Epithelial cell of prostate (primary cell): ENCODE data around the gene LY86.
"Not testable (repeated sequence)": the region's sequence is repeated elsewhere in the genome, so short reads cannot be mapped to it uniquely, and the experiment has no call there.

Experiments used
- DNase-seq: peaks from one replicate; pipeline ENCODE4 v3.0.0-alpha.2; 2011; ENCODE audit warnings: low read depth, low spot score
- H3K27ac ChIP-seq: fragments of 450-650 bp; 2 replicates; pipeline ENCODE4 v1.5.1; 2017; ENCODE audit warnings: mild to moderate bottlenecking

LY86 gene

GRCh38 chr6:6593867-6594468 lies 5.4 kb downstream of the LY86 start:
- H3K27ac ChIP-seq, result no peak overlapping the region
- no peak for DNase-seq

GRCh38 chr6:6595025-6595424 lies 6.5 kb downstream of the LY86 start:
- no peak for DNase-seq

DNA sequence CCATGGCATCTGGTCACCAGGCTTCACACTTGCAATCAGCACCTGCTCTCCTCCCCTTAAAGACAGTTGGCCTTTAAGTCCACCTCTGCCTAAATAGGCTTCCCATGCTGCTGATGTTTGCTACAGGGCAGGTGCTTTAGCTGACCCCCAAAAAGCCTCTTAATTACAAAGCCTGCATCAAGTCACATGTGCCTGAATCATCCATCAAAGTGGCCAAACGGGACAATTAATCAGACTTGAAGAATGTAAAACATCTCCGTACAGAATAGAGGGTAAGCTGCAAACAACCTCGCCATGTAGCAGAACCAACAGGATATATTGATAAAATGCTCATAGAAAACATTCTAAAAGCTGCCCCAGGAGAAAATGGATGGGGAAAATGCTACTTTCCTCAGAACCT lies 7.4 kb downstream of the LY86 start:
- no peak overlapping the region for H3K27ac ChIP-seq

More at GRCh38 chr6:6595025-6595424, 6.5 kb downstream of the LY86 start:
- no peak overlapping the region for H3K27ac ChIP-seq

DNA sequence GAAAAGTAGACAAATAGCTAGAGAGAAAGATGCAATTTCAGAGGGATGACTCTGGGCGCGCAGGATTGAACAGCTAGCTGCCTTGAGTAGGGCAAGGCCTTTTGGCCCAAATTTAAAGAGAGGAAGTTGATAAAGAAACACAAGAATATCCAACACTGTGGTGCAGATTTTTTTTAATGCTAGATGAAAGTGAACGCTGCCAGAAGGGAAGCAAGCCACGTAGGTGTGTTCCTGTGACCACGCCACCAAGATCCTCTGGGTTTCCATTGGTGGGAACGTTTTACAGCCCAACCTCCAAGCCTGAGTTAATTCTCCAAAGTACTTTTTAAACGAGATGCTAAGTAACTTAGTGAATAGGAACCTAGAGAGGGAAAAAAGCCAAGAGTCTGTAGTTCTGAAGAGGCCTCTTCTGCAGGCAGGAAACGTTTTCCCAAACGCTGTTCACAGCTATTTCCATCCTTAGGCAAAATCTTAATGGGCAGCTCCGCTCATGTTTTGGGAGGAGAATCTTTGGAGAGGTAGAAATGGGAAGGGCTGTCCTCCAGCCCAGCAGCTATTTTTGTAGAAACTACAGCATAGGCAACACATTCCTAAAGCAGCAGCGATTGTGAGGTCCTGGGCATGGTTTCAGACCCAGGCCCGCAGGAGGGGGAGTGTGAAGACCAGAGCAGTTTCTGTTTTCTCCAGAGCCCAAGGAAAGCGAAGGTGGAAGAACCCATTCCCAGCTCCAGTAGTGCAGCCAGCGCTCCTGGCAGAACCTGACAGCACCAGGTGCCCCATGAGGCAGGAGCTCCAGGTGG lies 8.2 kb downstream of the LY86 start:
- no peak for DNase-seq
- H3K27ac ChIP-seq, result no peak overlapping the region

More for the DNA sequence above, 7.4 kb downstream of the LY86 start:
- no peak for DNase-seq

DNA sequence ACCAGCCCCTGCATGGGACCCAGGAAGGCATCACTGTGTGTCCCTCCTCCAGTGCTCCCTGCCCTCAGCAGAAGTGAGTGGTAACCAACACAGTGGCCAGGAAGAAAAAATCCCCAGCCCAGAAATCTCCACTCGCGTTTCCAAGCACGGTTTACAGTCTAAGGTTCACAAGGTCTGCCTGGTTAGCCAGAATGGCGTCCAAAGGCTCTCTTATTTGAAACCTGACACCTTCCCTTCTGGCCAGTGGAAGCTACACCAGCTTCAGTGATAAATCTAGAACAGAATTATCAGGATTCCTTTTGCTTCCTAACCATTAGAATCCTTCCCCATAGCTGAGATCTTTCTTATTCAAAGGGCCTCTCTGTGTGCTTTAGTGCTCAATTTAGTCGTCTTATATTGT lies 9.2 kb downstream of the LY86 start:
- no peak for DNase-seq
- no peak overlapping the region for H3K27ac ChIP-seq

GRCh38 chr6:6599468-6599873 lies 11.0 kb downstream of the LY86 start:
- no peak overlapping the region for H3K27ac ChIP-seq
- no peak for DNase-seq

DNA sequence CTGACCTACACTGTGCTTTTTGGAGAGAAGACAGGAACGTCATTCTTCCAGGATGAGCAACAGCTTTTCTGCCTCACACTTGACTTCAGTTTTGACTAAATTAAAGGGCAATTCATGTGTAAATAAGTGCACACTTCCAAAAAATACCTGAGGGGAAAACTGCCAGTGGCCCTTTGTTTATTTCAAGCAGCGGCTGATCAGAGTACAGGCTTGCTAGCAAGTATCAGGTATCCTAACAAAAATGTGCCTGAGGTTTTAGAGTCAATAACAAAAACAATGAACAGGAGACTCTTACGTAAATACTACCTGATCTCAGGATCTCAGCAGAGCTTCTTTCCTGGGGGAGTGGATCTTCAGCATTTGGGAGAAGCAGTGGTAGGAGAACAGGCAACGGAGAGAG lies 12.4 kb downstream of the LY86 start:
- DNase-seq, result no peak
- no peak overlapping the region for H3K27ac ChIP-seq

DNA sequence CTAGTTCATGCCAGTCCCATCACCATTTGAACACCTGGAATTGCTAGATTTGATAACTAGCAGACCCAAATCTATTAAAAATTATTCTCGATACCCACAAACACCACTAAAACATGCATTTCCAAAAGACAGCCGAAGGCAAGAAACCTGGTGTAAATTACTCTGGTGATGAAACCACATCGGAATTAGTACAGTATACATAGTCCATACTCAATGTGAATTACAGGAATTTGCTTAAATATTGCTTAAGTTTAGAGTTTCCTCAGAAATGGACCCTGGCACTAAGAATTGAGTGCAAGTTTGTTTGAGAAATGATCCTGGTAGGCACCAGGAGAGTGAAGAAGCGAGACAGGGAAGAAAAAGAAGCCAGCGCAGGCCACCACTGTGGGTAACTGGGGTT lies 13.7 kb downstream of the LY86 start:
- DNase-seq, result no peak
- H3K27ac ChIP-seq, result no peak overlapping the region

DNA sequence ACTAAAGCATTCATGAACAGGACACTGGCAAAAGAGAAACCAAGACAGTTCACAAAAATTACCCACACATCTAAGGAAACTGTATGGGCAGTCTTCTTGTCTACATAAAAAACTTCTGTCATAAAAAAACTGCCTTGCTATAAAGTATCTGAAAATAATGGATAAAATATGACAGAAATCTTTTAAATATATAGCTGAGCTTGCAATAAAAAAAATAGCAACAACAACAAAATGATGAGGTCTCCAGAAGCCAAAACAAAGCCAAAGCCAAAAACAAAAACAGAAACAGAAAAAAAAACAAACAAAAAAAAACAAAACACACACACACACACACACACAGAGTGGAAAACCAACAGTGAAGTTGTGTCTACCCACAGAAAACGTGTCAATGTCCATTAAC lies 14.8 kb downstream of the LY86 start:
- H3K27ac ChIP-seq, result no peak overlapping the region
- no peak for DNase-seq

GRCh38 chr6:6604015-6604414 lies 15.5 kb downstream of the LY86 start:
- no peak for DNase-seq
- no peak overlapping the region for H3K27ac ChIP-seq

GRCh38 chr6:6604566-6604965 lies 16.0 kb downstream of the LY86 start:
- no peak for DNase-seq
- H3K27ac ChIP-seq, result no peak overlapping the region

- no peak overlapping the region for H3K27ac ChIP-seq
- no peak for DNase-seq
Measured at GRCh38 chr6:6605873-6606272, 17.4 kb downstream of the LY86 start.

GRCh38 chr6:6606391-6607030 lies 18.0 kb downstream of the LY86 start:
- not testable (repeated sequence) for H3K27ac ChIP-seq, DNase-seq

DNA sequence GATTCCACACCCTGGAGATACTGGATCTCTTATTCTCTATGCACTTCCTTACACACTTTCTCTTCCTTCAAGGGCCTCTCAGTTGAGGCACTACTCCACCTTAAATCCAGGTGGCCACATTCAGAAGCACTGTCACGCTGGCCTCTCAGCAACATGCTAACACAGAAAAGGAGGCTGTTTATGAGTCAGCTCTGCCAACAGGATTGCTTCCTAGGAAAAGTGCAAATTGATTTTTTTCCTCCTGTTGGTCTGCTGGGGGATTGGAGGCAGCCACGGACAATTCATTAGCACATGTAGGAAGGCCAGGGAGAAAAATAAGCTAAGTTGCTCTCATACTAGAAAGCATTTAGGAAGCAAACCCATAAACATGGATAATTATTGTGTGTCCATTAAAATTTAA lies 20.9 kb downstream of the LY86 start:
- no peak overlapping the region for H3K27ac ChIP-seq
- no peak for DNase-seq

DNA sequence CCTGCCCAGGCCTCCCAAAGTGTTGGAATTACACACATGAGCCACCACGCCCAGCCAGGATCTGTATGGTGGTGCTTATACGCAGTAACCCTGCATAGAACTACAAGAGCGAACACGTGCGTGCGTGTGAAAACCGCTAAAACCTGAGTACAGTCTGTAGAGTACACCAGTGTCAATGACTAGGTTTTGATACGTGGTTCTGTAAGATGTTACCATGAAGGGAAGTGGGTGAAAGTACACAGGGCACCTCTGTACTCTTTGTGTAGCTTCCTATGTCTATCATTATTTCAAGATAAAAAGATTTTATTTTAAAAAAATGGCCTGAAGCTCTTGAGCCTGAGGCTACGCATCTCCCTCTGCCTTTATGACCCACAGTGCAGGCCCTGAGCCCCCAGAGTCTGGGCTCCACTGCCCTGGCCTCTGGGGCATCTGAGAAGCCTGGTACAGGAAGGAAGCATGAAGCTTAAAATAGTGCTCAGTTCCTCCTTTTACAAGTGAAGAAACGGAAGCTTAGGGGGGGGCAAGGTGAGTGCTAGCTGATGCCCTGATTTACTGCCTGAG lies 21.6 kb downstream of the LY86 start:
- no peak for DNase-seq
- H3K27ac ChIP-seq, result no peak overlapping the region

- H3K27ac ChIP-seq, result no peak overlapping the region
- no peak for DNase-seq
Measured at GRCh38 chr6:6611486-6611885, 23.0 kb downstream of the LY86 start.

- no peak for DNase-seq
- H3K27ac ChIP-seq, result no peak overlapping the region
Measured at GRCh38 chr6:6612308-6612707, 23.8 kb downstream of the LY86 start.

DNA sequence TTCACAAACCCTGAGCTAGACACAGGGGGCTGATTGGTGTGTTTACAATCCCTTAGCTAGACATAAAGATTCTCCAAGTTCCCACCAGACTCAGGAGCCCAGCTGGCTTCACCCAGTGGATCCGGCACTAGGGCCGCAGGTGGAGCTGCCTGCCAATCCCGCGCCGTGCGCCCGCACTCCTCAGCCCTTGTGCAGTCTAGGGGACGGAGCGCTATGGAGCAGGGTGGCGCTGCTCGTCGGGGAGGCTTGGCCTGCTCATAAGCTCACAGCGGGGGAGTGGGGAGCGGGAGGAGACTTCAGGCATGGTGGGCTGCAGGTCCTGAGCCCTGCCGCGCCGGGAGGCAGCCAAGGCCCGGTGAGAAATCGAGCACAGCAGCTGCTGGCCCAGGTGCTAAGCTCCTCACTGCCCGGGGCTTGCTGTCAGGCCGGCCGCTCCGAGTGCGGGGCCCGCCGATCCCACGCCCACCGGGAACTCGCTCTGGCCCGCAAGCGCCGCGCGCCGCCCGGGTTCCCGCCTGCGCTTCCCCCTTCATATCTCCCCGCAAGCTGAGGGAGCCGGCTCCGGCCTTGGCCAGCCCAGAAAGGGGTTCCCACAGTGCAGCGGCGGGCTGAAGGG lies 24.7 kb downstream of the LY86 start:
- not testable (repeated sequence) for DNase-seq

DNA sequence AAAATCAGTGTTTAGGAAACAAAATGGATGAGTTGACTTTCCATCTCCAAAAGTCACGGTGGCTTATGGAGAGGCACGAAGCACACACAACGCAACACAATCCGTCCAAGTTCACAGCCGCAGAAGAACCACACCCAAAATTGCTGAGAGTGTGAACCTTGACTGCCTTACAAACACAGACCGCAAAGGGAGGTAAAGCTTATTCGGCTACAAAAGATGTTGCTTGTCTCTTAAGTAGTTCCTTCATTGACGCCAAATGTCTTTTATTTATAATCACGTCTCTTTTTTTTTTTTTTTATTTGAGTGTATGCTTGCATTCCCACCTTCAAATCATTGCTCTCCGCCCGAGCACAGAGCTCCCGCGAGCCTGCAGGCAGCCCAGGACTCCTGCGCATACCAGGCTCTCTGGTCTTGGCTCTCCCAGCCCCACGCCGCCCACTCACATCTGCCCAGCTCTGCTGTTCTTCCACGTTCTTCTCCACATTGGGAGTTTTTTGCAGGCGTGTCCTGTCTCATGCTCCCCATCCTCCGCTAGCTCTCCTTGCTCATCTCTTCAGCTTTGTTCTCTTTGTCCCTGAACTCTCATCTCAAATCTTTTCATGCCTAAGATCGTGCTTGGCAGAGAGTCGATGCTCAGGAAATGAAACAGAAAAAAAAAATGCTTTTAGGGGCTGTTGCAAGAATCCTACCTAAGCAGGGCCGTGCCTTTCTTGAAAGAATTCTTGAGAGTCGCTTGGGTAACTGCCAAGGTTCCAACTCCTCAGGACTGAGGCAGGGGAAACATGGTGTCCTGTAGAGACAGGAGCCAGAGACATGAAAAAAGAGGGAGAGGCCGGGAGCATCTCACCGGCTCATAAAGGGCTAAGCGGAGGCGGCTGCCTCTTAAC lies 25.8 kb downstream of the LY86 start:
- no peak for DNase-seq
- no peak overlapping the region for H3K27ac ChIP-seq

More for the DNA sequence above, 24.7 kb downstream of the LY86 start:
- H3K27ac ChIP-seq, result not testable (repeated sequence)

- no peak for DNase-seq
- no peak overlapping the region for H3K27ac ChIP-seq
Measured at GRCh38 chr6:6614983-6615349, 26.4 kb downstream of the LY86 start.
